Measurements from ENCODE around the gene RXRB. TPM values are rescaled to one million over a fixed set of nuclear protein-coding genes. Genes with fewer than 3 reads are reported as not detected.

RXRB gene
- total RNA-seq, 2 experiments from 2014 or later = 42.9 to 45.0 TPM

DNA sequence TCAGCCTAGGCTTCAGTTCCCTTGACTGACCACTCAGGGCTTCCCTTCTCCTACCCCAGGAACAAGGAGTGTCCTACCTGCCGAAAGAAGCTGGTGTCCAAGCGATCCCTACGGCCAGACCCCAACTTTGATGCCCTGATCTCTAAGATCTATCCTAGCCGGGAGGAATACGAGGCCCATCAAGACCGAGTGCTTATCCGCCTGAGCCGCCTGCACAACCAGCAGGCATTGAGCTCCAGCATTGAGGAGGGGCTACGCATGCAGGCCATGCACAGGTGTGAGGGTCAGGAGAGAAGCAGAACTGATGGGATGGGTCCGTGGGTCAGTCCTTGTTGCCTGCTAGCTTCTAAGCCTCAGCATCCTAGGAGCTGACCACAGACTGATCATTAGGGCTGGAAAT is 9.4 kb upstream of the RXRB start:
- H3K4me1 Mint-ChIP-seq (ENCODE audit: low read depth) = peaks cover 55% of the 10 kb centered on the region
- POLR2A ChIA-PET = interaction anchor here (1.8 kb wide), 1 partner anchor 11 kb away, joined by 11 read pairs; no protein-coding TSS in a partner anchor
- H3K27ac ChIP-seq (ENCODE audit: low read depth in 1 of 2, low read length in 2 of 2) = no peak overlapping the region
- peaks cover 50% of the 10 kb centered on the region for H3K4me1 ChIP-seq (ENCODE audit: insufficient read depth, low read length)
- H3K27me3 ChIP-seq (ENCODE audit: control insufficient read depth in 1 of 2, insufficient read depth in 2 of 2, low read length in 2 of 2) = peaks cover 0 to 14% of the 10 kb centered on the region in 2 experiments
- no peaks in the 10 kb centered on the region for H3K9me3 Mint-ChIP-seq
- DNase-seq (no peak), ATAC-seq (ENCODE audit: poor library complexity) (no peak)
- H3K27ac Mint-ChIP-seq = peak overlapping the region; percentile 95
- peaks cover 19% of the 10 kb centered on the region for H3K36me3 ChIP-seq (ENCODE audit: insufficient read depth, low read length)
- peaks cover 26% of the 10 kb centered on the region for H3K27me3 Mint-ChIP-seq
- peak overlapping the region; percentile 97 for H3K4me3 Mint-ChIP-seq
- peaks cover 54% of the 10 kb centered on the region for H3K36me3 Mint-ChIP-seq (ENCODE audit: low read depth)
- no peak for TF ChIP-seq CTCF (IDR thresholded peaks at IDR 0.05)
- no peaks in the 10 kb centered on the region for H3K9me3 ChIP-seq (ENCODE audit: control insufficient read depth in 1 of 2, insufficient read depth in 1 of 2, low read length in 2 of 2)
- intact Hi-C loops (cut with DNase I, micrococcal nuclease) = loop anchor here (2.0 to 10.0 kb wide), 4 partner anchors 39 to 1545 kb away; partner anchors contain the start of genes C6orf47 (in 1 of the 2), CSNK2B (in 1 of the 2), FKBPL (in 1 of the 2) and GPANK1 (in 1 of the 2)
- CTCF ChIA-PET = interaction anchor here (1.1 to 3.1 kb wide), 4 partner anchors 12 to 256 kb away, joined by 4 to 19 read pairs (median 9); no protein-coding TSS in a partner anchor
- H3K4me3 ChIP-seq (ENCODE audit: low read length) = no peak overlapping the region

GRCh38 chr6:33208091-33208967 is 7.9 kb upstream of the RXRB start, which contains the start of gene RING1:
Gene RING1 (plus strand): TSS chr6:33208500. CDS start chr6:33208823, 323 bp downstream.
- Histone ChIP-seq H3K4me1 (ENCODE audit: insufficient read depth, low read length) (peaks cover 55% of the 10 kb centered on the region), H3K4me3 (ENCODE audit: low read length) (peak within 1 kb of the TSS; percentile 97), H3K36me3 (ENCODE audit: insufficient read depth, low read length) (peaks cover 26% of the 10 kb centered on the region), H3K27me3 (ENCODE audit: control insufficient read depth in 1 of 2, insufficient read depth in 2 of 2, low read length in 2 of 2) (peaks cover 0 to 6% of the 10 kb centered on the region in 2 experiments), H3K27ac (ENCODE audit: low read depth in 1 of 2, low read length in 2 of 2) (peak within 1 kb of the TSS; percentile 86 to 94), H3K9me3 (ENCODE audit: control insufficient read depth in 1 of 2, insufficient read depth in 1 of 2, low read length in 2 of 2) (no peaks in the 10 kb centered on the region)
- ChIA-PET CTCF (interaction anchor here (0.9 to 3.1 kb wide), 5 partner anchors 10 to 255 kb away, joined by 3 to 19 read pairs (median 6); partner anchors contain the start of gene B3GALT4), POLR2A (interaction anchor here (0.6 to 2.5 kb wide), 18 partner anchors 8 to 237 kb away, joined by 3 to 47 read pairs (median 6); partner anchors contain the start of genes B3GALT4, RGL2, RPS18 and RXRB)
- no peak for TF ChIP-seq CTCF (IDR thresholded peaks at IDR 0.05)
- Mint-ChIP-seq H3K36me3 (ENCODE audit: low read depth) (peaks cover 59% of the 10 kb centered on the region), H3K27me3 (peaks cover 13% of the 10 kb centered on the region), H3K4me1 (ENCODE audit: low read depth) (peaks cover 57% of the 10 kb centered on the region), H3K27ac (peak within 1 kb of the TSS; percentile 95), H3K9me3 (no peaks in the 10 kb centered on the region), H3K4me3 (peak within 1 kb of the TSS; percentile 97)
- DNase-seq (peak; percentile 76 to 95 (median 84)), ATAC-seq (ENCODE audit: poor library complexity) (peak; percentile 66)
- intact Hi-C loops (cut with DNase I, micrococcal nuclease) = loop anchor here (1.0 to 10.0 kb wide), 5 partner anchors 8 to 1544 kb away; partner anchors contain the start of genes RXRB (in 2 of the 2), SLC39A7 (in 2 of the 2), C6orf47 (in 1 of the 2) and CSNK2B (in 1 of the 2)

- Histone ChIP-seq H3K27me3 (ENCODE audit: control insufficient read depth in 1 of 2, insufficient read depth in 2 of 2, low read length in 2 of 2) (no peaks in the 10 kb centered on the region), H3K36me3 (ENCODE audit: insufficient read depth, low read length) (peaks cover 34% of the 10 kb centered on the region), H3K27ac (ENCODE audit: low read depth in 1 of 2, low read length in 2 of 2) (peak overlapping the region; percentile 86 to 94), H3K4me3 (ENCODE audit: low read length) (peak overlapping the region; percentile 97), H3K9me3 (ENCODE audit: control insufficient read depth in 1 of 2, insufficient read depth in 1 of 2, low read length in 2 of 2) (no peaks in the 10 kb centered on the region), H3K4me1 (ENCODE audit: insufficient read depth, low read length) (peaks cover 48% of the 10 kb centered on the region)
- intact Hi-C loops (cut with DNase I, micrococcal nuclease) = loop anchor here (1.0 to 10.0 kb wide), 5 partner anchors 7 to 1543 kb away; partner anchors contain the start of genes RXRB (in 2 of the 2), SLC39A7 (in 2 of the 2), C6orf47 (in 1 of the 2) and CSNK2B (in 1 of the 2)
- no peak for TF ChIP-seq CTCF (IDR thresholded peaks at IDR 0.05)
- H3K27ac Mint-ChIP-seq = peak overlapping the region; percentile 95
- no peaks in the 10 kb centered on the region for H3K9me3 Mint-ChIP-seq
- ChIA-PET POLR2A (interaction anchor here (0.6 to 2.5 kb wide), 10 partner anchors 8 to 223 kb away, joined by 3 to 47 read pairs (median 6); partner anchors contain the start of genes RGL2, RPS18, RXRB and SLC39A7), CTCF (interaction anchor here (2.2 to 3.1 kb wide), 2 partner anchors 10 to 41 kb away, joined by 13 to 19 read pairs; no protein-coding TSS in a partner anchor)
- peak in 3 of 14 experiments; percentile 24 to 65 (median 53) for DNase-seq
- peak overlapping the region; percentile 93 for H3K4me3 Mint-ChIP-seq
- H3K36me3 Mint-ChIP-seq (ENCODE audit: low read depth) = peaks cover 61% of the 10 kb centered on the region
- peaks cover 57% of the 10 kb centered on the region for H3K4me1 Mint-ChIP-seq (ENCODE audit: low read depth)
- H3K27me3 Mint-ChIP-seq = peaks cover 6% of the 10 kb centered on the region
- ATAC-seq (ENCODE audit: poor library complexity) = no peak
Observed at GRCh38 chr6:33207552-33208090, 7.2 kb upstream of the RXRB start.
